Neuron (in vitro differentiated cells): ENCODE measurements around the gene PCDHGA6.
"Not testable (repeated sequence)": the region's sequence is repeated elsewhere in the genome, so short reads cannot be mapped to it uniquely, and the experiment has no call there.

Source experiments
- H2AFZ ChIP-seq: one replicate; pipeline ENCODE4 v1.6.1; 2013; ENCODE audit warnings: low read depth, mild to moderate bottlenecking, inconsistent platforms, low read length, moderate library complexity
- H3K27me3 ChIP-seq: one replicate; pipeline ENCODE4 v1.6.1; 2013; ENCODE audit warnings: low read length; ENCODE audit not compliant: insufficient read depth
- H3K36me3 ChIP-seq: one replicate; pipeline ENCODE4 v1.6.1; 2013; ENCODE audit warnings: low read length; ENCODE audit not compliant: insufficient read depth
- H3K4me1 ChIP-seq: one replicate; pipeline ENCODE4 v1.6.1; 2013; ENCODE audit warnings: low read length; ENCODE audit not compliant: insufficient read depth
- H3K4me3 ChIP-seq: 2 replicates; pipeline ENCODE4 v1.5.1; 2013; ENCODE audit warnings: mild to moderate bottlenecking, low read length, moderate library complexity
- H3K9me3 ChIP-seq: one replicate; pipeline ENCODE4 v1.6.1; 2013; ENCODE audit warnings: low read length

The PCDHGA6 gene

DNA sequence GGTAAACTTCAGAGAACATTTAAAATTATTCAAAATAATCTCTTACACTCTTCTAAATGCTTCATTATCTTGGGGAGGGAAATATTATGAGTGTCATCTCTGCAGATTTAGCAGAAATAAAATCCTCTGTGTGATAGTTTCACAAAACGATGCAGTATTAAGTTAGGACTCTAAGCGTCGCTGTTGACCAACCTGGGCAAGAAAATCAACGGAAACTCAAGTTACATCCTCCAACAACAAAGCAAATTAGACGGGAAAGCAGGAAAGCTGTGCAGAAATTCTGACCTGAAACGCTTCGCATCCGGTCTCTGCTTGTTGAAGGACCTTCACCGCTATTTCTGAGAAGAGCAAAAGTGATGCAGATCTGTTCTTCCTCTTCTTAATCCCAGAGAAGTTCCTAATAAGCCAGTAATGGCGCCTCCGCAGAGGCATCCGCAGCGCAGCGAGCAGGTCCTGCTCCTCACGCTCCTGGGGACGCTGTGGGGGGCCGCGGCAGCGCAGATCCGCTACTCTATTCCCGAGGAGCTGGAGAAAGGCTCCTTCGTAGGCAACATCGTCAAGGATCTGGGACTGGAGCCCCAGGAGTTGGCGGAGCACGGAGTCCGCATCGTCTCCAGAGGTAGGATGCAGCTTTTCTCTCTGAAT lies at the start of gene PCDHGA6:
TSS of gene PCDHGA6 (plus strand) at position 219 of the 645 bp plus-strand sequence. CDS start at position 412, 193 bp downstream.
- H2AFZ ChIP-seq = no peak within 1 kb of the TSS
- no peaks in the 10 kb centered on the region for H3K27me3 ChIP-seq
- peaks cover 31% of the 10 kb centered on the region for H3K9me3 ChIP-seq
- no peaks in the 10 kb centered on the region for H3K4me1 ChIP-seq
- H3K4me3 ChIP-seq = no peak within 1 kb of the TSS
- H3K36me3 ChIP-seq = no peaks in the 10 kb centered on the region

- Histone ChIP-seq H3K4me3 (no peak overlapping the region), H3K27me3 (no peaks in the 10 kb centered on the region), H3K4me1 (no peaks in the 10 kb centered on the region), H3K9me3 (peaks cover 14% of the 10 kb centered on the region), H3K36me3 (no peaks in the 10 kb centered on the region), H2AFZ (no peak overlapping the region)
Measured at GRCh38 chr5:141326088-141326854, 47.4 kb upstream of the PCDHGA6 start.

- no peaks in the 10 kb centered on the region for H3K36me3 ChIP-seq
- H3K27me3 ChIP-seq = no peaks in the 10 kb centered on the region
- peaks cover 20% of the 10 kb centered on the region for H3K9me3 ChIP-seq
- no peaks in the 10 kb centered on the region for H3K4me1 ChIP-seq
- H3K4me3 ChIP-seq = no peak overlapping the region
- H2AFZ ChIP-seq = no peak overlapping the region
Measured at GRCh38 chr5:141328231-141328630, 45.5 kb upstream of the PCDHGA6 start.

- Histone ChIP-seq H3K4me3 (no peak within 1 kb of the TSS), H3K36me3 (no peaks in the 10 kb centered on the region), H3K9me3 (peaks cover 20% of the 10 kb centered on the region), H3K4me1 (no peaks in the 10 kb centered on the region), H2AFZ (no peak within 1 kb of the TSS), H3K27me3 (no peaks in the 10 kb centered on the region)
Measured at GRCh38 chr5:141330299-141331080, 43.2 kb upstream of the PCDHGA6 start, which contains the start of gene PCDHGA1. PCDHGA1 (plus strand) TSS chr5:141330514.

DNA sequence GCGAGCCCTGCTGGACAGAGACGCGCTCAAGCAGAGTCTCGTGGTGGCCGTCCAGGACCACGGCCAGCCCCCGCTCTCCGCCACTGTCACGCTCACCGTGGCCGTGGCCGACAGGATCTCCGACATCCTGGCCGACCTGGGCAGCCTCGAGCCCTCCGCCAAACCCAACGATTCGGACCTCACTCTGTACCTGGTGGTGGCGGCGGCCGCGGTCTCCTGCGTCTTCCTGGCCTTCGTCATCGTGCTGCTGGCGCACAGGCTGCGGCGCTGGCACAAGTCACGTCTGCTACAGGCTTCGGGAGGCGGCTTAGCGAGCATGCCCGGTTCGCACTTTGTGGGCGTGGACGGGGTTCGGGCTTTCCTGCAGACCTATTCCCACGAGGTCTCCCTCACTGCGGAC lies 41.1 kb upstream of the PCDHGA6 start:
- peaks cover 12% of the 10 kb centered on the region for H3K9me3 ChIP-seq
- H3K27me3 ChIP-seq, H2AFZ ChIP-seq, H3K4me3 ChIP-seq, H3K4me1 ChIP-seq, H3K36me3 ChIP-seq: not testable (repeated sequence)

DNA sequence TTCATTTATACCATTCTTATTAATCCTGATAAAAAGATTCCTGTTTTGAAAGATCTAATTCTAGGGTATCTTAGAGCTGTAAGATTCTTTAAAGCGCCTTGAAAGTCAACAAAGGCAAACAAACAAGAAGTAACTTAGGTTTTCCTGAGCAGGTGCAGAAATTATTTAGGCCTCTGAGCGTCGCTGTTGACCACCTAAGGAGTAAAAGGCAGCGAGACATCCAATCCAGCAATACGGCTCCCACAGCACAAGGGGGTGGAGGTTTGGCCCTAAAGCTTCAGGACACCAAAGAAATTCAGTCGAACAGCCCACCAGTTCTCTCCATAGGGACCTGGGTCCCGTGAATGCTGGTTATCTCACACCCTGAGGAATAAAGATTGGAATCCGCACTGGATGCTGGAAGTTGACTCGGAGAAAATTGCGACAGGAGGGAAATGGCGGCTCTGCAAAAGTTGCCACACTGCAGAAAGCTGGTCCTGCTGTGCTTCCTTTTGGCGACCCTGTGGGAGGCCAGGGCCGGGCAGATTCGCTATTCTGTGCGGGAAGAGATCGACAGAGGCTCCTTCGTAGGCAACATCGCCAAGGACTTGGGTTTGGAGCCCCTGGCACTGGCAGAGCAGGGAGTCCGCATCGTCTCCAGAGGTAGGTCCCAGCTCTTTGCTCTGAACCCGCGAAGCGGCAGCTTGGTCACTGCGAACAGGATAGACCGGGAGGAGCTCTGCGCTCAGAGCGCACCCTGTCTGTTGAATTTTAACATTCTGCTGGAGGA lies 35.0 kb upstream of the PCDHGA6 start, which contains the start of gene PCDHGA2:
TSS of gene PCDHGA2 (plus strand) at position 223 of the 769 bp plus-strand sequence.
- no peaks in the 10 kb centered on the region for H3K4me1 ChIP-seq
- no peaks in the 10 kb centered on the region for H3K27me3 ChIP-seq
- no peaks in the 10 kb centered on the region for H3K36me3 ChIP-seq
- H3K9me3 ChIP-seq = peaks cover 9% of the 10 kb centered on the region
- H2AFZ ChIP-seq = no peak within 1 kb of the TSS
- H3K4me3 ChIP-seq = no peak within 1 kb of the TSS

GRCh38 chr5:141340781-141341354 lies 32.8 kb upstream of the PCDHGA6 start:
- not testable (repeated sequence) for H3K4me3 ChIP-seq, H3K4me1 ChIP-seq, H3K27me3 ChIP-seq, H3K36me3 ChIP-seq, H2AFZ ChIP-seq
- peaks cover 18% of the 10 kb centered on the region for H3K9me3 ChIP-seq

DNA sequence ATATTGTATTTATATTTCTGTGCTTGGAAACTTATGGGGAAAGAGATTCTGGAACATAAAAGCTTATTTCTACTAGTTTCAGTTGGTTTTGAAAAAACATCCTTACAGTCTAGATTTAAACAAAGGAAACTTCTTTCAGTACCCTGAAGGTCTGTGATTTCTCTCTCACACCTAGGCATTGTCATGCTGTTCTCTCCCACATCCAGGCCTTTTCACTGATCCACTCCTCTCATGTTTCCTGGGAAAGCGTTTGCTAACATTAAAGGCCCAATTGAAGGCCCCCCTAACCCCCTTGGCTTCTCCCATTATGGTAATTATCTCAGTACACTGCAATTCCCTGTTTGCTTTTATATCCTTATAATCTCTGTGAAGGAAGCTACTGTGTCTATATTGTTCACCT lies 30.9 kb upstream of the PCDHGA6 start:
- H3K27me3 ChIP-seq = no peaks in the 10 kb centered on the region
- H3K4me3 ChIP-seq = no peak overlapping the region
- peaks cover 18% of the 10 kb centered on the region for H3K9me3 ChIP-seq
- no peaks in the 10 kb centered on the region for H3K36me3 ChIP-seq
- no peak overlapping the region for H2AFZ ChIP-seq
- H3K4me1 ChIP-seq = no peaks in the 10 kb centered on the region

DNA sequence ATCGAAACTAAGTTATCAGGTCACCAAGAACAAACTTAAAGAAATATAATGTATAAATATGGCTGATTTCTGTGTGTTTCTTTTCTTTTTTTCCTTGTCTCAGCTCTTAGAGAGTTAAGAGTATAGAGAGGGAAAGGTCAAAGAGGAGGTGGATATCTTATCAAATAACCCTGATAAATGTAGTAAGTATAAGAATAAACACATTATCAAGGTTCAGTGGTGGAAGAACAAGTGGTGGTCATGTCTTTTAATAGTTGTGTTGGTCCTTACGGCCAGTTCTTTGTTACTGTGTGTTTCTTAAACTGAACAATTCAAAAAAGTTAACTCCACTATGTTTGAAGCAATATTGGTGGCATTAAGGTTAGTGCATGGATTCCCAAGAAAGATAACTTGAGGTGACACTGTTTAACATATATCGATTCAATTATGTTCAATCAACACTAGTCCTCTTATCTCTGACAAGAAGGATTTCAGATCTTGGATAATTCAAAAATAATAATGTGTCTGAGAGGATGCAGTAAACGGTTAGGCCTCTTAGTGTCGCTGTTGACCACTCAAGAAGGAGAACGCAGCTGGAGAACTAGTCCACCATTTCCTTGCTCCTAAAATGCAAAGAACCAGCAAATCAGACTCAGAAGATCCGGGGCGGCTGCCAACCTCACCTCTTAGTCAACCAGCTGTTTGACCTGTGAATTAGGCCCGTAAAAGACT lies 30.3 kb upstream of the PCDHGA6 start, which contains the start of gene PCDHGA3:
TSS of gene PCDHGA3 (plus strand) at position 588 of the 711 bp plus-strand sequence. CDS start 205 bp downstream, outside the sequence.
- Histone ChIP-seq H3K9me3 (peaks cover 18% of the 10 kb centered on the region), H3K4me1 (no peaks in the 10 kb centered on the region), H3K4me3 (no peak within 1 kb of the TSS), H2AFZ (no peak within 1 kb of the TSS), H3K27me3 (no peaks in the 10 kb centered on the region), H3K36me3 (no peaks in the 10 kb centered on the region)

- H2AFZ ChIP-seq = no peak overlapping the region
- peaks cover 20% of the 10 kb centered on the region for H3K9me3 ChIP-seq
- no peaks in the 10 kb centered on the region for H3K36me3 ChIP-seq
- H3K27me3 ChIP-seq = no peaks in the 10 kb centered on the region
- no peaks in the 10 kb centered on the region for H3K4me1 ChIP-seq
- no peak overlapping the region for H3K4me3 ChIP-seq
Measured at GRCh38 chr5:141343953-141344463, 29.7 kb upstream of the PCDHGA6 start.

- Histone ChIP-seq H3K9me3 (peaks cover 12% of the 10 kb centered on the region), H3K4me1 (no peaks in the 10 kb centered on the region), H3K36me3 (no peaks in the 10 kb centered on the region), H2AFZ (no peak overlapping the region), H3K4me3 (no peak overlapping the region), H3K27me3 (no peaks in the 10 kb centered on the region)
Measured at GRCh38 chr5:141345327-141345726, 28.4 kb upstream of the PCDHGA6 start.
